NB4 (cell line): Measurements from ENCODE around the gene BOD1L1.

Experiments
- DNase-seq: peaks from one replicate; pipeline ENCODE4 v3.0.0; 2010; ENCODE audit warnings: low read depth
- H3K4me3 ChIP-seq: one replicate; pipeline ENCODE4 v1.5.1; 2011; ENCODE audit warnings: mild to moderate bottlenecking, low read depth, low read length, moderate library complexity
- MYC ChIP-seq: IDR thresholded peaks from 2 replicates; pipeline ENCODE4 v1.6.1; 2011; ENCODE audit warnings: low read depth, low read length
- POLR2A ChIP-seq: IDR thresholded peaks from 2 replicates; pipeline ENCODE4 v1.6.1; 2011; ENCODE audit warnings: mild to moderate bottlenecking; ENCODE audit not compliant: insufficient read length; ENCODE audit errors: extremely low read depth
- TF ChIP-seq, protein P1 (sequence below): IDR thresholded peaks from 2 replicates; pipeline ENCODE4 v1.6.1; 2011; ENCODE audit warnings: low read depth, low read length
- TF ChIP-seq, protein P2 (sequence below): IDR thresholded peaks from one replicate; pipeline ENCODE4 v1.5.1; 2012; ENCODE audit warnings: low read depth, low read length

The BOD1L1 gene

DNA sequence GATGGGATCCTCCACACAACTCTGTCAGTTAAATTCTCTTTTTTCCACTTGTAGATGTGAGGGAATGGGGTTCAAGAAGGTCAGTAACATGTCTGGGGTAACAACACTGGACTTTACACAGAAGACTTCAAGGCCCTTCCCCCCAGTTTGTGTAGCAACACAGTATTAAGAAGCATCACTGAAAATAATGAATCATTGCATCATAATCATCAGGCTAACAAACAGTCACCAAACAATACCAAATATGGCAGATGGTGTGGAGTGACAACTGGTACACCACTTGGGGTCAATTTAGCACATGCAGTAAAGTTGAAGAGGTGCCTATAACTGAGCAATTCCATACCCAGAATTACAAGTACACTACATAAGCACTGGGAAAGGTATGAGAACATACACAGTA, 38.6 kb downstream of the BOD1L1 start:
- DNase-seq, result no peak
- TF ChIP-seq, protein P1, sequence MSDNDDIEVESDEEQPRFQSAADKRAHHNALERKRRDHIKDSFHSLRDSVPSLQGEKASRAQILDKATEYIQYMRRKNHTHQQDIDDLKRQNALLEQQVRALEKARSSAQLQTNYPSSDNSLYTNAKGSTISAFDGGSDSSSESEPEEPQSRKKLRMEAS, result no peak
- H3K4me3 ChIP-seq, result no peak overlapping the region

DNA sequence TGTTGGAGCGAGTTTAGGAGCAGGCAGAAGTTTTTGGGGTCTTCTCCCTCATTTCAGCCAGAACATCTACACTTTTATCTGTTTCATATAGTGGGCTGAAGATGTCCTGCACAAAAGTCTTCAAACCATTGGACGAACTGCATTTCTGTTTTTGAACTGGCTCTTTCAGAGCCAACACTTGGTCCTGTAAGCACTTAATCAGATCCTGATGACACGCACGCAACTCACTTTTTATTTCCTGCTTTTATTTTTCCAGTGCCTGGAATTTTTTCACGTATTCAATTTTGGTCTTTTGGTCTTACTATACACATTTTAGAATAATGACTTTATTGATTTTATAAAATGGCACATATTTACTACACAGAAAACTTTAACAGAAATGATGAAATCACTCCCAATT, 43.0 kb downstream of the BOD1L1 start:
- DNase-seq, result no peak
- H3K4me3 ChIP-seq, result no peak overlapping the region
- no peak for TF ChIP-seq POLR2A
- TF ChIP-seq, protein P1, result no peak
- TF ChIP-seq, protein P2, sequence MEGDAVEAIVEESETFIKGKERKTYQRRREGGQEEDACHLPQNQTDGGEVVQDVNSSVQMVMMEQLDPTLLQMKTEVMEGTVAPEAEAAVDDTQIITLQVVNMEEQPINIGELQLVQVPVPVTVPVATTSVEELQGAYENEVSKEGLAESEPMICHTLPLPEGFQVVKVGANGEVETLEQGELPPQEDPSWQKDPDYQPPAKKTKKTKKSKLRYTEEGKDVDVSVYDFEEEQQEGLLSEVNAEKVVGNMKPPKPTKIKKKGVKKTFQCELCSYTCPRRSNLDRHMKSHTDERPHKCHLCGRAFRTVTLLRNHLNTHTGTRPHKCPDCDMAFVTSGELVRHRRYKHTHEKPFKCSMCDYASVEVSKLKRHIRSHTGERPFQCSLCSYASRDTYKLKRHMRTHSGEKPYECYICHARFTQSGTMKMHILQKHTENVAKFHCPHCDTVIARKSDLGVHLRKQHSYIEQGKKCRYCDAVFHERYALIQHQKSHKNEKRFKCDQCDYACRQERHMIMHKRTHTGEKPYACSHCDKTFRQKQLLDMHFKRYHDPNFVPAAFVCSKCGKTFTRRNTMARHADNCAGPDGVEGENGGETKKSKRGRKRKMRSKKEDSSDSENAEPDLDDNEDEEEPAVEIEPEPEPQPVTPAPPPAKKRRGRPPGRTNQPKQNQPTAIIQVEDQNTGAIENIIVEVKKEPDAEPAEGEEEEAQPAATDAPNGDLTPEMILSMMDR, result no peak

DNA sequence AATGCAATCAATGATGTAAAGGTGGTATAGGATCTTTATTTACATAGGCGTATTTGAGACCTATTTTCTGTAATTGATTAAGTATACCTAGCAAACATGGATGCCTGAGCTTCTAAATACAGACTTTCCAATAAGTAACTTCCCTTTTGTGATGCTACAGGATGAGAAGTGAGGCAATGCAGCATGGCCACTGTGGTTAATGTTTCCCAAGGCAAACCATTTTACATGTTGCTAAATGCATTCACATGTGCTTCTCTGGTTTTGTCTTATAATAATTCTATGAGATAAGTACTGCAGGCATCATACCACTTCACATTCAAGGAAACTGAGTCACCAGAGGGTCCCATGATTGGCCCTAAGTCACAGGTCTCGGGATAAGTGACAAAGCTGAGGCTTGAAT, 47.5 kb downstream of the BOD1L1 start:
- DNase-seq, result peak; percentile 87
- TF ChIP-seq MYC, result peak; percentile 98
- TF ChIP-seq, protein P1, result peak; percentile 97
- TF ChIP-seq, protein P2, result no peak
- H3K4me3 ChIP-seq, result no peak overlapping the region

DNA sequence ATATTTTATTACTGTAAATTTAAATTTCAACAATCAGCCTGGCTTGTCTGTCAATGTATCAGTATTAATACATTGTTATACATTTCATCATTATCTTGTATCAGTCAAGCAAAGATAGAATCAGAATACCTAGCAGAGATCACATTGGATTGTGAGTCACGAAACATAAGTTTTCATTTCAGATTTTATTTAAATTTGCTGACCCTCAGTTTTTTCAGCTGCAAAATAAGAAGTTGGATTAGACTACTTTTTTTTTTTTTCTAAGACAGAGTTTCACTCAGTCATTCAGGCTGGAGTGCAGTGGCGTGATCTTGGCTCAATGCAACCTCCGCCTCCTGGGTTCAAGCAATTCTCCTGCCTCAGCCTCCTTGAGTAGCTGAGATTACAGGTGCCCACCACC, 49.9 kb downstream of the BOD1L1 start:
- no peak for TF ChIP-seq MYC
- TF ChIP-seq, protein P1, result no peak
- TF ChIP-seq, protein P2, result no peak
- TF ChIP-seq POLR2A, result no peak
- no peak for DNase-seq
- no peak overlapping the region for H3K4me3 ChIP-seq

DNA sequence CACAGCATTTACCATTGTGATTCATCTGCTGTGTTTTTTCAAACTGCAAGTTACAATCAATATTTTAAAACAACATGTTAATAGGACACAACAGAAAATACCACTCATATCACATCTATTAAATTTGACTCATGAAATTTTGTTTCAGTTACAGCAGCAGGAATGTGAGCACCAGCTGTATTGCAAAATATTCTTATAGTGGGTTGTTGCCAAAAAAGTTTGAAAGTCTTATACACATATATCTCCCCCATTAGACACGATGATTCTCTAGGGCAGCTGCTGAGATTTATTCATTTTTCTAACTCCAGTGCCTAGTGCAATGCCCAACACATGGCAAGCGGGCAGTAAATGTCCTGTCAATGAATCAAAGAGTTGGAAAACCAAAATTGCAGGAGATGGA, 56.6 kb downstream of the BOD1L1 start:
- no peak for TF ChIP-seq MYC
- H3K4me3 ChIP-seq, result no peak overlapping the region
- DNase-seq, result no peak

DNA sequence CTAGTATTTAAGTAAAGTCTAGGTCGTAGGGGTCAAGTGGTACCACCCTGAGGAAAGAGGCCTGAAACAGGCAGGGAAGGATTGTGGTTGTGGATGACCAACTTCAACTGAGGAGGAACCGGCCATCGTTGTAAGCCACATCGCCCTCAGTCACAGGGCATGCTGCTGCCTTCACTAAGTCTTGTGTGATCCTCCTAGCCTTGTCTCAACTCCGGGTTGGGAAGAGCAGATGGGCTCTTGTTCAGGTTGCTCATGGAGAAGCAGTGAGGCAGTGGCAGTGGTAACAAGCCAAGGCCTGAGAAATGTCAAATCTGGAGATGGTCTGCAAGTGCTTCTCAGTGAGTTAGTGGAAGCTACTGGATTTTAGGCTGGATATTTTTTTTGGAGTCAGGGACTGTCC, 60.4 kb downstream of the BOD1L1 start:
- TF ChIP-seq, protein P2, result no peak
- TF ChIP-seq MYC, result no peak
- TF ChIP-seq, protein P1, result no peak
- TF ChIP-seq POLR2A, result no peak
- no peak for DNase-seq
- H3K4me3 ChIP-seq, result no peak overlapping the region

DNA sequence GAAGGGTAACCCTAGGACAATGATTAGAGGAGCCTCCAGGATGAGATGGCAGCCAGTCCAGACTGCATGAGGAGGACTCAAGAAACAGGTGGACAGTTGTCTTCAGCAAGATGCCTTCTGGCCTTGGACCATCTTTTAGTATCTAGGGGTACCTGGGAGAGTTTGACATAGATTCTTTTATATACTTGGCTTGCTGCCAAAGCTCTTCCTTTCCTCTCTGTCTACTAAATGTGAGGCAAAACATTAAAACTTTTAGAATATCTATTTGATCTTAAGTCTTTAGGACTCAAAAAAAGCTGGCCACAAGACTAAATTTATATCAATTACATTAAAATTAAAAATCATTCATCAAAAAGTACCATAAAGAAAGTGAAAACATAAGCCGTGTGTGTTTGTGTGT, 64.6 kb downstream of the BOD1L1 start:
- DNase-seq, result no peak
- no peak overlapping the region for H3K4me3 ChIP-seq
- TF ChIP-seq, protein P1, result no peak
- TF ChIP-seq, protein P2, result no peak
- TF ChIP-seq MYC, result no peak
- no peak for TF ChIP-seq POLR2A
